Measurements from ENCODE around the gene TUBD1. TPM values are rescaled to one million over a fixed set of nuclear protein-coding genes. Genes with fewer than 3 reads are reported as not detected.
"Not testable (repeated sequence)": the region's sequence is repeated elsewhere in the genome, so short reads cannot be mapped to it uniquely, and the experiment has no call there.

TUBD1 gene
- polyA plus RNA-seq, 4 donors: 18.5 to 25.0 (median 21.1) TPM

- no peak for DNase-seq (ENCODE audit: low read depth in 4 of 4, low spot score in 3 of 4)
These were observed 14.8 kb downstream of the TUBD1 start for GRCh38 chr17:59877965-59878364.

DNA sequence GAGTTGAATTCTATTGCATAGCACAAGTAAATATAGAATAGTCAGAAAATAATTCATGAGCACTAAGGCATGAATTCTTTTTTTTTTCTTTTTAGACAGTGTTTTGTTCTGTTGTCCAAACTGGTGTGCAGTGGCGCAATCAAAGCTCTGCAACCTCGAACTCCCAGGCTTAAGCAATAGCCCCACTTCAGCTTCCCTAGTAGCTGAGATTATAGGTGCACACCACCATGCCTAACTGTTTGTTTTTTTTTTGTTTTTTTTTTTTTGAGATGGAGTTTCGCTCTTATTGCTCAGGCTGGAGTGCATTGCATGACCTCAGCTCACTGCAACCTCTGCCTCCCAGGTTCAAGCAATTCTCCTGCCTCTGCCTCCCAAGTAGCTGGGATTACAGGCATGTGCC, 16.6 kb downstream of the TUBD1 start:
- no peak for DNase-seq (ENCODE audit: low read depth in 4 of 4, low spot score in 3 of 4)

DNA sequence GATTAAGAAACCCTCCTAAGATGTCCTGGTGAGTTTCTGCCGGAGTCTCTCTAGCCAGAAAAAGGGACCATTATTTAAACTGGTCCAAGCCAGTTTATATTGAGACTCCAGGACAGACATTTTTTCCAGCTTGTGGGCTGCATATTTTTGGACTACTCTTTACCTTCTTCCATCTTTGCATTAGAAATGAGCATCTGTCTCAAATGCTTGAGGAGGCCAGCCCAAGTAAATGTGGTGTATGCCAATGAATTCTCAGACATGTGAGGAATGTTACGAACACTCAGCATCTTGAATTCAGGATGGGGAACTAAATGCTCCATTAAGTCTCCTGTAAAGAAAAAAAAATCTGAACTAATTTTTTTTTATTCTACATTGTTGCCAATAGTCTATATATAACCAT, 18.4 kb downstream of the TUBD1 start:
- no peak for DNase-seq (ENCODE audit: low read depth in 4 of 4, low spot score in 3 of 4)

- DNase-seq (ENCODE audit: low read depth in 4 of 4, low spot score in 3 of 4): not testable (repeated sequence)
These were observed 19.3 kb downstream of the TUBD1 start for GRCh38 chr17:59873414-59873813.

DNA sequence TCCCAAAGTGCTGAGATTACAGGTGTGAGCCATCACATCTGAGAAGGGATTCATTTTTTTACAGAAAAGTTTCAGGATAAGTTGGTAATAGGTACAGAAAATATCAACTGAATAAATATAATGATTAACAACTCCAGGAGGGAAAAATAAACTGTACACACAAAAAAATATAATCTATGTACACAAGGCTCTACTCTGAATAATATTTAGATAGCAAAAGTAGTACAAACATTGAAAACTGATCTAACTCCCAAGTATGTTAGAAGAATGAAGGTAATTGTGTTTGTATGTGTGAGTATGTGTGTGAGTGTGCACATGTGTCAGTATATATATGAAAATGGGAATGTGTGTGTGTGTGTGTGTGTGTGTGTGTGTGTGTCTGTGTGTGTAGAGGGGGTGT, 20.4 kb downstream of the TUBD1 start:
- DNase-seq (ENCODE audit: low read depth in 4 of 4, low spot score in 3 of 4): no peak

GRCh38 chr17:59870482-59870881, 22.3 kb downstream of the TUBD1 start:
- no peak for DNase-seq (ENCODE audit: low read depth in 4 of 4, low spot score in 3 of 4)

- no peak for DNase-seq (ENCODE audit: low read depth in 4 of 4, low spot score in 3 of 4)
These were observed 22.9 kb downstream of the TUBD1 start for GRCh38 chr17:59869941-59870218.

- no peak for DNase-seq (ENCODE audit: low read depth in 4 of 4, low spot score in 3 of 4)
These were observed 29.1 kb downstream of the TUBD1 start for GRCh38 chr17:59863616-59864015.

DNA sequence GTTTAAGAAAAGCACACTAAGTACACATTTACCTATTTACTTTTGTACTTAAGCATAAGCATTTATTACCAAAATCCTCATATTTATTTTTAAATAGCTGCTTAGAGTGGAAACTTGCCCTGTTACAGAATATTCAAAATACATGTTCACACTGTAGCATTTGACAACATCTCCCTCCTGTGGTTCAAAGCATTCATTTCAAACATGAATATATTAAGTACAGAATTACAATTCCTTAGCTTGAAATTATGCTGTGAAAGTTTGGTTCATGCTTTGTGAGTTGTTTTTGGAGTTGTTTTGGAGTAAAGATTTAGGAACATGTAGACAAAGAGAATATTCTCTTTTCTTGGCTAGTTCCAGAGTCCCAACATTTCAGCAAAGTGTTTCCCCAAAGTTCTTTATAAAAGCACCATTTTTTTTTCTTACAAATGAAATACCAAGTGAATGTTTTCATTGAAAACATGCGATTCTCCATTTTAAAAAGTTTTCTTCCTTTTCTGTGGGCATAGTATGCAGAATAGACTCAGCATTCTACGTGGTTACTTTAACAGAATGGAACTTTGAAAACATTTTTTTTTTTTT, 33.2 kb downstream of the TUBD1 start:
- no peak for DNase-seq (ENCODE audit: low read depth in 4 of 4, low spot score in 3 of 4)

- DNase-seq (ENCODE audit: low read depth in 4 of 4, low spot score in 3 of 4): no peak
These were observed 33.8 kb downstream of the TUBD1 start for GRCh38 chr17:59858932-59859331.

DNA sequence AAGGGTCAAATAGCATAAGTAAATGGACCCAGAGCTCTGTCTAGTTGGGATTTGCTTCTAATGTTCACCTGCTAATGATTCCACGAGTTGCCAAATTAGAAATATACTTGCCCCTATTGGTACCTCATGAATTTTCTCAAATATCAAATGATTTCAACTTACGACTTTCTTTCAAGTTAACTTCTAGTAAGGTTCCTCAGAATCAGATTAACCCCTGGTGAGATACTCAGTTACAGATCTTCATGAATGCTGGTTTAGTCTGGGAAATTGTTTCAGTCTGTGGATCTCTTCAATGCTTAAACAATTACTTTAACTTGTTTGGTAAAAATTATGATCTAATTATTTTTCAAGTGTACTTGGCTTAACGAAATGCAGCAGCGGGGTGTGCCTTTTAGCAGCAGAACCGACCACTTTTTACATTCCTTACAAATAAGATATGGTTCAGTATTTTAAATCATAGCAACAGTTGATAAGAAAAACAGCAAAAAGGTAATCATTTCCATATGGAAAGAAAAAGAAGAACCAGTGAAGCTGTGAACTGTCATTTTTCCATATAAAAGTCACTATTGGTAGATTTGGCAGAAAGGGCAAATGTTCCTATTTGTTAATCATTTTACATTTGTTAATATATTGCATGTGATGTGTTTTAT, 34.5 kb downstream of the TUBD1 start:
- no peak for DNase-seq (ENCODE audit: low read depth in 4 of 4, low spot score in 3 of 4)

DNA sequence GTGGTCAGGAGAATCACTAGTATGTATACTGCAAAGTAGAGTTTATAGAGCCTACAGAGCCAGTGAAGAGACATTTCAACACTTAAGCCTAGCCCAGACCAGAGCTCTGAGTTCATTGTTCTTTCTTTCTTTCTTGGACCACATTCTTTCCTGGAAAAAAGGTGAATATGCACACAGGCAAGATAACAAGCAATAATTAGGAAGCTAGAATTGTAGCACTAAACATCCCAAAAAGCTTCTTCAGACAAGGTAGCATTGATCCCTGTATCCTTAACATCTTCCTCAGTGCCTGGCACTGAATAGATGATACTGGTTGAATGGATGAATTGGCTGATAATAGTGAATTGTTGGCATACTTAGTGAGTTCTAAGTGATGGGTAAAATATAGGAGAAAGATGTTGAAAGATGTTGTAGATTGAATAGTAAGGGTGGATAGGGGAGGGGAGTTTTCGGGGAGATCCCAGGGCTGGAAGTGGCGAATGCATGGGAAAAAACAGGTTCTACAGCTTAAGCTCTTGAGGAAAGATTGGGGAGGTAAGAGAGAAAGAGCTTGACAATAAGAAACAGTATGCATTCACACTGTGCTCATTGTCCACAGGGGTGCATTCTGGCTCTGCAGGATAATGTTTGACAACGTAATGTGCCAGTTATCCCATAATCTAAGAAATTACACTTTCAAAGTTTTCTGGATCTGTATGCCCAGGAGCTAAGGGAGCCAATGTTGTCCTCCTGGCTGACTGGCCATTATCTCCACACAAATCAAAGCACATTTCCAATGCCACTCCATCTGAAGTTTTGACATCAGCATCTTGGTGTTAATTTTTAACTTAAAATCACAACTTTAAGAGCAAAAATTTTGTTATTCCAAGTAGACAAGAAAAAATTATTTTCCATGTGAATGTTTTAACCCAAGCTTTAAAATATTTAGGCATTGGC, 35.6 kb downstream of the TUBD1 start:
- no peak for DNase-seq (ENCODE audit: low read depth in 4 of 4, low spot score in 3 of 4)

GRCh38 chr17:59853919-59854729, 38.6 kb downstream of the TUBD1 start:
- DNase-seq (ENCODE audit: low read depth in 4 of 4, low spot score in 3 of 4): not testable (repeated sequence)

DNA sequence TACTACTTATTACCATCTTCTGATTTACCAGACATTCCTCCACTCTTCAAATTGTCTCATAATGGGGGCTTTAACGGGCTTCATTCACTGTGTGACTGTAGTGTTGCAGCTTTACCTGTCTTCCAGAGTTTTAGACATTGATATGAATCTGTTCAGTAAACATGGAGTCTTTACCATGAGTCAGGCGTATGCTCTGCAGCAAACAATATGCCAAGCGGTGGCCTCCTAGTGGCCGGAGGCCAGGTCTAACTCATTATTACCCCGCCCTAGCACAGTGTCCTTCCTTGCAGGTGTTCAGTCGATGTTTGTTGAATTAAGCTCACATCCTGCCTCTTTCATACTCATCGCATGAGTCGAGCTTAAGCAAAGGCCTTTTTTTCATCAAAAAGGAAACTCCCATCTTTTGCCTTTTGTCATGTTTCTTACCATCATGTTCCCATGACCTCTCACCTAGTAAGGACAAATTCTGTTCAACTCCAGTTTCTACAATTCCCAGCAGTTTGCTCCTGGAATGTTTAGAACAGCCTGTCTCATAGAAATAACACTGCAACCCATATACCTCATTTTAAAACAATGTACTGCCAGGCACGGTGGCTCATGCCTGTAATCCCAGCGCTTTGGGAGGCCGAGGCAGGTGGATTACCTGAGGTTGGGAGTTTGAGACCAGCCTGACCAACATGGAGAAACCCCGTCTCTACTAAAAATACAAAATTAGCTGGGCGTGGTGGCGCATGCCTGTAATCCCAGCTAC, 39.4 kb downstream of the TUBD1 start:
- DNase-seq (ENCODE audit: low read depth in 4 of 4, low spot score in 3 of 4): no peak

DNA sequence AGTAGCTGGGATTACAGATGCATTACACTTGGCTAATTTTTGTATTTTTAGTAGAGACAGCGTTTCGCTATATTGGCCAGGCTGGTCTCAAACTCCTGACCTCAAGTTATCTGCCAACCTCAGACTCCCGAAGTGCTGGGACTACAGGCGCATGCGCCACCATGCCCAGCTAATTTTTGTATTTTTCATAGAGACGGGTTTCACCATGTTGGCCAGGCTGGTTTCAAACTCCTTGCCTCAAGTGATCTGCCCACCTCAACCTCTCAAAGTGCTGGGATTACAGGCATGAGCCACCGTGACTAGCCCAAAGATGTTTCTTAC, 39.9 kb downstream of the TUBD1 start:
- DNase-seq (ENCODE audit: low read depth in 4 of 4, low spot score in 3 of 4): not testable (repeated sequence)

- no peak for DNase-seq (ENCODE audit: low read depth in 4 of 4, low spot score in 3 of 4)
These were observed 41.0 kb downstream of the TUBD1 start for GRCh38 chr17:59851439-59852375.

- not testable (repeated sequence) for DNase-seq (ENCODE audit: low read depth in 4 of 4, low spot score in 3 of 4)
These were observed 42.4 kb downstream of the TUBD1 start for GRCh38 chr17:59850311-59850710.

DNA sequence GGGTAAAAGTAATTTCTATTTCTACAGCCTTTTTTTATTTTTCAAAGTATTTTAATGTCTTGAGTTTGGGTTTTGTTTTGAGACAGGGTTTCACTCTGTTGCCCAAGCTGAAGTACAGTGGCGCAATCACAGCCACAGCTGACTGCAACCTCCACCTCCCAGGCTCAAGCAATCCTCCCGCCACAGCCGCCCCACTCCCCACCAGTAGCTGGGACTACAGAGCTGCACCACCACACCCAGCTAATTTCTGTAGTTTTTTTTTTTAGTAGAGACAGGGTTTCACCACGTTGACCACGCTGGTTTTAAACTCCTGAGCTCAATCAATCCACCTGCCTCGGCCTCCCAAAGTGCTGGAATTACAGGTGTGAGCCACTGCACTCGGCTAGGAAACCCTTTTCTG, 44.0 kb downstream of the TUBD1 start:
- DNase-seq (ENCODE audit: low read depth in 4 of 4, low spot score in 3 of 4): no peak

DNA sequence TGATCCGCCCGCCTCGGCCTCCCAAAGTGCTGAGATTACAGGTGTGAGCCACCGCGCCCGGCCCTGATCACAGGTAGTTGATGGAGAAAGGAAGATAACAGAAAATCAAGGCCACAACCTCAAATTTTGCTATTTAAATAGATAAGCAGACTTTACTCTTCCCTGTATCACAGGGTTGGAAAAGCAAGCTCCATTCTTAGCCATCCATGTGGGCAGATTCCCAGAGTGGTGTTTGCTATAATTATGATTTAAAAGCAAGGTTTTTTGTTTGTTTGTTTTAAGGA, 44.4 kb downstream of the TUBD1 start:
- no peak for DNase-seq (ENCODE audit: low read depth in 4 of 4, low spot score in 3 of 4)
